ENCODE results near the gene HOXD1. TPM values are rescaled to one million over a fixed set of nuclear protein-coding genes. Genes with fewer than 3 reads are reported as not detected.

The HOXD1 gene
- total and polyA plus RNA-seq, 2 donors (not counting 3 experiments of a cell fraction or from before 2014, with no cell fraction given): 6.6 to 10.4 TPM

DNA sequence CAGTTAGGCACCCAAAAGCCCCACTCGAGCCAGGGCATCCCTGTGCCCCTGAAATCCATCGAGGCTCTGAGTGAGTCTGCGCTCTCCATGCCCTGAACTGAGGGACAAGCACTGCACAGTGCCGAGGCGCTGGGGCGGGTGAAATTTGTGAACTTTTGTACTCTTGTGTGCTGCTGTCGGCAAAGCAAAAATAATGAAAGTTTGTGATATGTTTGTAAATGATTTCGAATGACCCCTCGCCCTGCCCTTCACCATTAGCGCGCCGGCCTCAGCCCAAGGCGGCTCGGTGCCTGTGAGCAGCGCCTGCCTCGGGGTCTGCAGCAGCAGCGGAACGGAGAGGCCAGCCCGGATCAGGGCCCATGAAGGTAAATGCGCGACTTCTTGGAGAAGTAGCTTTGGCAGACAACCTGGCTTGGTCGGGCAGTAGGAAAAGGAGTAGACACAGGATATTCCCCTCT lies 39.0 kb upstream of the HOXD1 start:
- H4K20me1 ChIP-seq (replicated peaks; ENCODE audit: control insufficient read depth, extremely low read depth, insufficient read depth, low read length): no peaks in the 10 kb centered on the region
- no peak overlapping the region for H2AFZ ChIP-seq (ENCODE audit: low read depth, low read length)
- FAIRE-seq (no peak), DNase-seq (ENCODE audit: low read depth, low spot score) (no peak)
- H3K4me3 ChIP-seq (replicated peaks in 1 of 3; ENCODE audit: insufficient read depth in 1 of 3, low read depth in 1 of 3, low read length in 3 of 3): no peak overlapping the region
- H3K4me2 ChIP-seq (ENCODE audit: insufficient read depth, low read length): no peak overlapping the region
- peaks cover 40% of the 10 kb centered on the region for H3K79me2 ChIP-seq (ENCODE audit: control insufficient read depth, insufficient read depth, low read length)
- TF ChIP-seq MYC (IDR thresholded peaks at IDR 0.05; ENCODE audit: low read depth, low read length): no peak
- no peak for TF ChIP-seq MAX (IDR thresholded peaks at IDR 0.05; ENCODE audit: insufficient read depth, insufficient read length)
- no peak for TF ChIP-seq JUN (IDR thresholded peaks at IDR 0.05; ENCODE audit: borderline replicate concordance, insufficient read depth, insufficient read length, low read depth)
- no peak for TF ChIP-seq POLR2A (IDR thresholded peaks at IDR 0.05; ENCODE audit: low read depth, low read length)
- no peak for TF ChIP-seq FOS (IDR thresholded peaks at IDR 0.05; ENCODE audit: borderline replicate concordance, insufficient read depth, low read length)
- TF ChIP-seq POLR2AphosphoS5 (IDR thresholded peaks at IDR 0.05; ENCODE audit: insufficient read depth, low read depth, low read length): no peak
- TF ChIP-seq EZH2 (IDR thresholded peaks at IDR 0.05; ENCODE audit: borderline replicate concordance, low read depth, low read length, severe bottlenecking): no peak
- no peak for TF ChIP-seq GATA2 (IDR thresholded peaks at IDR 0.05; ENCODE audit: insufficient read depth, insufficient read length, low read depth, low read length)
- TF ChIP-seq, protein P1, sequence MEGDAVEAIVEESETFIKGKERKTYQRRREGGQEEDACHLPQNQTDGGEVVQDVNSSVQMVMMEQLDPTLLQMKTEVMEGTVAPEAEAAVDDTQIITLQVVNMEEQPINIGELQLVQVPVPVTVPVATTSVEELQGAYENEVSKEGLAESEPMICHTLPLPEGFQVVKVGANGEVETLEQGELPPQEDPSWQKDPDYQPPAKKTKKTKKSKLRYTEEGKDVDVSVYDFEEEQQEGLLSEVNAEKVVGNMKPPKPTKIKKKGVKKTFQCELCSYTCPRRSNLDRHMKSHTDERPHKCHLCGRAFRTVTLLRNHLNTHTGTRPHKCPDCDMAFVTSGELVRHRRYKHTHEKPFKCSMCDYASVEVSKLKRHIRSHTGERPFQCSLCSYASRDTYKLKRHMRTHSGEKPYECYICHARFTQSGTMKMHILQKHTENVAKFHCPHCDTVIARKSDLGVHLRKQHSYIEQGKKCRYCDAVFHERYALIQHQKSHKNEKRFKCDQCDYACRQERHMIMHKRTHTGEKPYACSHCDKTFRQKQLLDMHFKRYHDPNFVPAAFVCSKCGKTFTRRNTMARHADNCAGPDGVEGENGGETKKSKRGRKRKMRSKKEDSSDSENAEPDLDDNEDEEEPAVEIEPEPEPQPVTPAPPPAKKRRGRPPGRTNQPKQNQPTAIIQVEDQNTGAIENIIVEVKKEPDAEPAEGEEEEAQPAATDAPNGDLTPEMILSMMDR (IDR thresholded peaks at IDR 0.05; ENCODE audit: extremely low read depth in 1 of 2, insufficient read depth in 1 of 2, low read depth in 1 of 2, low read length in 2 of 2): no peak
- intact Hi-C loops (cut with micrococcal nuclease): no loop called here
- no peak overlapping the region for H3K9ac ChIP-seq (replicated peaks; ENCODE audit: extremely low read depth, insufficient read depth, low read length)
- CTCF ChIA-PET: interaction anchor here (3.0 kb wide), 1 partner anchor 405 kb away, joined by 11 read pairs; no protein-coding TSS in a partner anchor
- no peaks in the 10 kb centered on the region for H3K9me1 ChIP-seq (replicated peaks; ENCODE audit: control insufficient read depth, extremely low read depth, insufficient read depth, low read length)
- POLR2A ChIA-PET: no interaction called here
- no peaks in the 10 kb centered on the region for H3K9me3 ChIP-seq (replicated peaks; ENCODE audit: control insufficient read depth, insufficient read depth, low read length)
- H3K4me1 ChIP-seq (ENCODE audit: control insufficient read depth, extremely low read depth, insufficient read depth, low read length): no peaks in the 10 kb centered on the region
- no peak overlapping the region for H3K27ac ChIP-seq (ENCODE audit: insufficient read depth, low read depth, low read length)
- BruUV-seq (replicated peaks): no TSS peak
- dilution Hi-C loops (cut with MboI; ENCODE audit: extremely low pct_ligation_motif_present, low sequenced_read_pairs): loop anchor here (25.0 kb wide), 1 partner anchor 488 kb away; no protein-coding TSS in a partner anchor
- peaks cover 2 to 16% of the 10 kb centered on the region in 2 experiments for H3K36me3 ChIP-seq (ENCODE audit: control insufficient read depth in 2 of 2, extremely low read depth in 1 of 2, insufficient read depth in 2 of 2, low read length in 2 of 2)
- H3K27me3 ChIP-seq (ENCODE audit: control insufficient read depth in 2 of 2, insufficient read depth in 2 of 2, low read length in 2 of 2): no peaks in the 10 kb centered on the region

Data from endothelial cell of umbilical vein (primary cell).